GM23338 (cell line): ENCODE data around the gene LRTM2. TPM values are rescaled to one million over a fixed set of nuclear protein-coding genes. Genes with fewer than 3 reads are reported as not detected.

Source experiments
- ATAC-seq: fragments of 200-7000 bp; cut with Tn5 transposase; 3 replicates; pipeline ENCODE4 v1.9.1; 2020
- DNase-seq: peaks from one replicate; pipeline ENCODE4 v3.0.0-alpha.2; 2015; ENCODE audit warnings: low spot score
- H2AFZ ChIP-seq: fragments of 200-600 bp; sonication (generic); 2 replicates; pipeline ENCODE4 v1.8.0; 2016; ENCODE audit warnings: antibody characterized with exemption, mild to moderate bottlenecking, moderate library complexity
- H3F3A ChIP-seq: fragments of 200-600 bp; sonication (generic); replicated peaks from 2 replicates; pipeline ENCODE4 v1.8.0; 2017; ENCODE audit warnings: antibody characterized with exemption, mixed run types, low read depth
- H3K27ac ChIP-seq: fragments of 200-600 bp; sonication (generic); 2 replicates; pipeline ENCODE4 v1.6.1; 2016; ENCODE audit warnings: low read depth
- H3K27me3 ChIP-seq: fragments of 200-600 bp; sonication (generic); 2 replicates; pipeline ENCODE4 v1.8.0; 2016; ENCODE audit warnings: mild to moderate bottlenecking, mixed run types, moderate library complexity; ENCODE audit not compliant: insufficient read depth
- H3K36me3 ChIP-seq: fragments of 200-600 bp; sonication (generic); 2 replicates; pipeline ENCODE4 v1.8.0; 2016; ENCODE audit warnings: mild to moderate bottlenecking; ENCODE audit not compliant: insufficient read depth
- H3K4me1 ChIP-seq: fragments of 200-600 bp; sonication (generic); 2 replicates; pipeline ENCODE4 v1.8.0; 2016; ENCODE audit warnings: mild to moderate bottlenecking, moderate library complexity; ENCODE audit not compliant: insufficient read depth
- H3K4me2 ChIP-seq: fragments of 200-600 bp; sonication (generic); 2 replicates; pipeline ENCODE4 v1.7.1; 2017; ENCODE audit warnings: mixed run types
- H3K4me3 ChIP-seq: fragments of 200-600 bp; sonication (generic); 2 replicates; pipeline ENCODE4 v1.6.1; 2016; ENCODE audit warnings: mixed run types
- H3K79me2 ChIP-seq: fragments of 200-600 bp; sonication (generic); replicated peaks from 2 replicates; pipeline ENCODE4 v1.8.0; 2017; ENCODE audit warnings: mild to moderate bottlenecking; ENCODE audit not compliant: insufficient read depth
- H3K9me2 ChIP-seq: fragments of 200-600 bp; sonication (generic); 2 replicates; pipeline ENCODE4 v1.8.0; 2017; ENCODE audit not compliant: insufficient read depth
- H4K20me1 ChIP-seq: fragments of 200-600 bp; sonication (generic); replicated peaks from 2 replicates; pipeline ENCODE4 v1.8.0; 2017; ENCODE audit warnings: mild to moderate bottlenecking; ENCODE audit not compliant: insufficient read depth
- H3K27ac Mint-ChIP-seq: 2 replicates; pipeline ENCODE4 v1.8.0; 2020; ENCODE audit warnings: inconsistent platforms, mild to moderate bottlenecking, moderate library complexity, mixed read lengths
- H3K27me3 Mint-ChIP-seq: 3 replicates; pipeline ENCODE4 v1.8.0; 2022; ENCODE audit warnings: low read depth, mild to moderate bottlenecking, moderate library complexity, mixed read lengths, inconsistent platforms; ENCODE audit not compliant: insufficient read depth, poor library complexity
- H3K36me3 Mint-ChIP-seq: 3 replicates; pipeline ENCODE4 v1.8.0; 2021; ENCODE audit warnings: low read depth, mild to moderate bottlenecking, inconsistent platforms, moderate library complexity, mixed read lengths
- H3K4me1 Mint-ChIP-seq: 3 replicates; pipeline ENCODE4 v1.8.0; 2020; ENCODE audit warnings: mild to moderate bottlenecking, inconsistent platforms, mixed read lengths
- H3K4me3 Mint-ChIP-seq: 3 replicates; pipeline ENCODE4 v1.8.0; 2021; ENCODE audit warnings: moderate library complexity, mild to moderate bottlenecking, inconsistent platforms, mixed read lengths
- H3K9me3 Mint-ChIP-seq: 3 replicates; pipeline ENCODE4 v1.8.0; 2020; ENCODE audit warnings: moderate library complexity, mild to moderate bottlenecking, inconsistent platforms, mixed read lengths
- CREB1 ChIP-seq: fragments of 250-450 bp; sonication (Bioruptor Pico); IDR thresholded peaks from 2 replicates; pipeline ENCODE4 v1.5.0; 2020; ENCODE audit warnings: low read depth, mild to moderate bottlenecking, moderate library complexity
- CTCF ChIP-seq, 2 experiments: fragments of 200-600 bp in 1 of 2; sonication (generic) in 1 of 2; conservative IDR thresholded peaks; 2 replicates each; pipeline versions ENCODE4 v1.5.1 to v1.6.1; 2016 to 2017; ENCODE audit warnings: antibody characterized with exemption in 2 of 2, low read depth in 2 of 2, mild to moderate bottlenecking in 2 of 2, moderate library complexity in 1 of 2
- ETS1 ChIP-seq: IDR thresholded peaks from 2 replicates; pipeline ENCODE4 v1.6.1; 2016; ENCODE audit warnings: antibody characterized with exemption
- NANOG ChIP-seq: IDR thresholded peaks from 2 replicates; pipeline ENCODE4 v1.6.1; 2016; ENCODE audit warnings: antibody characterized with exemption, borderline replicate concordance
- POLR2AphosphoS5 ChIP-seq: IDR thresholded peaks from 2 replicates; pipeline ENCODE4 v1.6.1; 2016; ENCODE audit warnings: antibody characterized with exemption, low read depth
- STAT1 ChIP-seq: IDR thresholded peaks from one replicate; pipeline ENCODE4 v1.6.1; 2016; ENCODE audit warnings: antibody characterized with exemption; ENCODE audit not compliant: unreplicated experiment
- polyA plus RNA-seq: library from polyadenylated mRNA; unstranded; fragments of >200 nt; fragmentation: Nextera tagmentation; extraction: Ambion mirVana; gene quantifications from 2 replicates; pipeline ENCODE4 v1.2.1, GENCODE V29; 2016
- total RNA-seq: library from RNA; depleted of rRNA; stranded (reverse); fragments of >200 nt; shearing (Covaris generic); gene quantifications from 2 replicates; pipeline ENCODE4 v1.2.3, GENCODE V29; 2014
- TF ChIP-seq, protein P1 (sequence below): IDR thresholded peaks from one replicate; pipeline ENCODE4 v1.6.1; 2018; ENCODE audit warnings: antibody characterized with exemption; ENCODE audit not compliant: unreplicated experiment

Gene LRTM2
- total and polyA plus RNA-seq, 2 experiments from 2014 or later: 0.08 TPM; not detected in 1

GRCh38 chr12:1826867-1827705, 6.7 kb downstream of the LRTM2 start (continued):
- TF ChIP-seq ETS1: no peak
- TF ChIP-seq POLR2AphosphoS5: no peak
- no peak for TF ChIP-seq STAT1
- TF ChIP-seq NANOG: no peak

DNA sequence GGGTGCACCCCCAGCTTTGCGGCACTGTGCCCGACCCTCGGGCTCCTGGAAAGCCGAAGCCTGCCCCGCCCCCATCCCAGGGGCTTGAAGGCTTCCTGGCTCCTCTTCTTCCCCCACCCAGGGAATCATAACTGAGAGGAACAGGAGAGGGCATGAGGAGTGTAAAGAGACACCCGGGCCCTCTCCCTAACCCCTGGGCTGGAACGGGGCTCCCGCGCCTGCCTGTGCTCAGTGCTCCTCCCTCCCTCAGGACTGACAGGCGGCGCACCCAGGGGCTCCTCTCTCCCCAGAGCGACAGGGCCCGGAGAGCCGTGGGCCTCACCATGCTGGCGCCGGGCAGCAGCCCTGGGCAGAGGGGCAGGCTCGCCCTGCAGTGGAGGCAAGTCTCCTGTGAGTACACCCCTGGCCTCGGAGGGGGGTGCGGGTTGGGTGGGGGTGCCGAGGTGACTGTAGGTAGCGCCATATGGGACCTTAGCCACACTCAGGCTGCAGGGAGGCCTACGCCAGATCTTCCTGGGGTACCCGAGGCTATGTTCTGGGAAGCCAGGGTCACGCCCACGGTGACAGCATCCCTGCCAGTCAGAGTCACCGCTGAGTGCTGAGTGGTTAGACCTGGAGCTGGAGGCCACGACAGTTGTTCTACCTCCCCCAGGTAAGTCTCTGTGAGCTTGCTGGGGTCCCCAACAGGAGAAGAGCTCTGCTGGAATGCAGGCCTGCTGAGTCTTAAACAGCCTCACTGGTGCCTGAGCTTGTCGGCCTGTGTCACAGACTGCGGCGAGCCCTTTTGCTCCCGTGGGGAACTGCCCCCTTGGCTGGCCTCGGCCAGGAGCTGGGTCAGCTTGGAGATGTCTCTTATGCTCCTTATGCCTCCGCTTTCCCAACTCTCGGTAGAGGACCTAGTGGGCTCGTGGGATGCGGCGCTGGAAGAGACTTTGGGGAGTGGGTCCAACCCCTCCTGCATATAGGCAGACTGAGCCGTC, 7.8 kb downstream of the LRTM2 start:
- peaks cover 30% of the 10 kb centered on the region for H3K27me3 Mint-ChIP-seq
- H3K27me3 ChIP-seq: no peaks in the 10 kb centered on the region
- no peaks in the 10 kb centered on the region for H3K9me3 Mint-ChIP-seq
- H3K4me2 ChIP-seq: no peak overlapping the region
- H3K36me3 Mint-ChIP-seq: no peaks in the 10 kb centered on the region
- H3K36me3 ChIP-seq: no peaks in the 10 kb centered on the region
- H3K27ac Mint-ChIP-seq: no peak overlapping the region
- ATAC-seq: no peak
- H3F3A ChIP-seq: no peaks in the 10 kb centered on the region
- DNase-seq: no peak
- no peaks in the 10 kb centered on the region for H4K20me1 ChIP-seq
- H3K4me1 Mint-ChIP-seq: peaks cover 21% of the 10 kb centered on the region
- H3K9me2 ChIP-seq: no peaks in the 10 kb centered on the region
- H3K27ac ChIP-seq: no peak overlapping the region
- no peaks in the 10 kb centered on the region for H3K79me2 ChIP-seq
- H3K4me3 ChIP-seq: no peak overlapping the region
- no peak overlapping the region for H3K4me3 Mint-ChIP-seq
- H3K4me1 ChIP-seq: peaks cover 13% of the 10 kb centered on the region
- no peak overlapping the region for H2AFZ ChIP-seq
- TF ChIP-seq NANOG (no peak), POLR2AphosphoS5 (no peak), CTCF (conservative IDR thresholded peaks at IDR 0.05; ENCODE audit: low read depth in 2 of 2) (no peak), CREB1 (CRISPR knock-in tag) (no peak), STAT1 (no peak)
- TF ChIP-seq, protein P1, sequence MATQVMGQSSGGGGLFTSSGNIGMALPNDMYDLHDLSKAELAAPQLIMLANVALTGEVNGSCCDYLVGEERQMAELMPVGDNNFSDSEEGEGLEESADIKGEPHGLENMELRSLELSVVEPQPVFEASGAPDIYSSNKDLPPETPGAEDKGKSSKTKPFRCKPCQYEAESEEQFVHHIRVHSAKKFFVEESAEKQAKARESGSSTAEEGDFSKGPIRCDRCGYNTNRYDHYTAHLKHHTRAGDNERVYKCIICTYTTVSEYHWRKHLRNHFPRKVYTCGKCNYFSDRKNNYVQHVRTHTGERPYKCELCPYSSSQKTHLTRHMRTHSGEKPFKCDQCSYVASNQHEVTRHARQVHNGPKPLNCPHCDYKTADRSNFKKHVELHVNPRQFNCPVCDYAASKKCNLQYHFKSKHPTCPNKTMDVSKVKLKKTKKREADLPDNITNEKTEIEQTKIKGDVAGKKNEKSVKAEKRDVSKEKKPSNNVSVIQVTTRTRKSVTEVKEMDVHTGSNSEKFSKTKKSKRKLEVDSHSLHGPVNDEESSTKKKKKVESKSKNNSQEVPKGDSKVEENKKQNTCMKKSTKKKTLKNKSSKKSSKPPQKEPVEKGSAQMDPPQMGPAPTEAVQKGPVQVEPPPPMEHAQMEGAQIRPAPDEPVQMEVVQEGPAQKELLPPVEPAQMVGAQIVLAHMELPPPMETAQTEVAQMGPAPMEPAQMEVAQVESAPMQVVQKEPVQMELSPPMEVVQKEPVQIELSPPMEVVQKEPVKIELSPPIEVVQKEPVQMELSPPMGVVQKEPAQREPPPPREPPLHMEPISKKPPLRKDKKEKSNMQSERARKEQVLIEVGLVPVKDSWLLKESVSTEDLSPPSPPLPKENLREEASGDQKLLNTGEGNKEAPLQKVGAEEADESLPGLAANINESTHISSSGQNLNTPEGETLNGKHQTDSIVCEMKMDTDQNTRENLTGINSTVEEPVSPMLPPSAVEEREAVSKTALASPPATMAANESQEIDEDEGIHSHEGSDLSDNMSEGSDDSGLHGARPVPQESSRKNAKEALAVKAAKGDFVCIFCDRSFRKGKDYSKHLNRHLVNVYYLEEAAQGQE: no peak
